B cell (primary cell): ENCODE measurements around the gene EGFLAM. TPM values are rescaled to one million over a fixed set of nuclear protein-coding genes. Genes with fewer than 3 reads are reported as not detected.

ENCODE experiments used
- ATAC-seq: fragments of 200-7000 bp; cut with Tn5 transposase; one replicate; pipeline ENCODE4 v1.10.0; 2021; ENCODE audit warnings: low read depth, mild to moderate bottlenecking, moderate number of reproducible peaks, moderate library complexity
- CTCF ChIA-PET: fragments of 350-600 bp; sonication (Branson Sonifier 250); formaldehyde crosslinking; loops from one replicate; lab custom pipeline; 2021; ENCODE audit warnings: antibody characterized with exemption, inconsistent platforms; lab: Charles Lee
- POLR2A ChIA-PET: fragments of 350-600 bp; sonication (Branson Sonifier 250); formaldehyde crosslinking; loops from one replicate; lab custom pipeline; 2021; ENCODE audit warnings: antibody characterized with exemption; lab: Charles Lee
- DNase-seq: peaks from one replicate; pipeline ENCODE4 v3.0.0; 2013
- H2AFZ ChIP-seq: 2 replicates; pipeline ENCODE4 v1.6.1; 2012; ENCODE audit warnings: mild to moderate bottlenecking, low read depth, low read length; ENCODE audit not compliant: insufficient read depth, poor library complexity, severe bottlenecking
- H3K27ac ChIP-seq, 2 donors: 1 replicate in 1 of 2; 2 replicates in 1 of 2; pipeline ENCODE4 v1.5.1; 2012 to 2013; ENCODE audit warnings: low read length in 2 of 2, mild to moderate bottlenecking in 2 of 2, moderate library complexity in 1 of 2
- H3K27me3 ChIP-seq, 4 experiments: fragments of 200-600 bp in 1 of 4; sonication (generic) in 1 of 4; replicated peaks in 1 of 4; 1 replicate in 2 of 4; 2 replicates in 2 of 4; pipeline versions ENCODE4 v1.6.1 to v1.7.0; 2013 to 2016; ENCODE audit warnings: low read length in 3 of 4, mild to moderate bottlenecking in 2 of 4, mixed read lengths in 1 of 4, moderate library complexity in 1 of 4; ENCODE audit not compliant: insufficient read depth in 4 of 4, control insufficient read depth in 3 of 4; ENCODE audit errors: control extremely low read depth in 1 of 4
- H3K36me3 ChIP-seq, 2 experiments: replicated peaks in 1 of 2; 1 replicate in 1 of 2; 2 replicates in 1 of 2; pipeline versions ENCODE4 v1.6.1 to v1.7.1; 2013; ENCODE audit warnings: low read length in 1 of 2; ENCODE audit not compliant: insufficient read depth in 2 of 2, control insufficient read depth in 1 of 2; ENCODE audit errors: control extremely low read depth in 1 of 2, extremely low read depth in 1 of 2
- H3K4me1 ChIP-seq, 2 donors: fragments of 200-600 bp in 1 of 2; sonication (generic) in 1 of 2; 1 replicate in 1 of 2; 2 replicates in 1 of 2; pipeline versions ENCODE4 v1.5.1 to v1.6.1; 2013 to 2017; ENCODE audit warnings: low read length in 2 of 2; ENCODE audit not compliant: control insufficient read depth in 2 of 2, insufficient read depth in 2 of 2
- H3K4me2 ChIP-seq: replicated peaks from 2 replicates; pipeline ENCODE3; 2012; ENCODE audit warnings: mild to moderate bottlenecking, low read depth, low read length; ENCODE audit not compliant: poor library complexity, severe bottlenecking
- H3K4me3 ChIP-seq, 5 experiments: fragments of 200-600 bp in 1 of 5; sonication (generic) in 1 of 5; 1 replicate in 3 of 5; 2 replicates in 2 of 5; pipeline versions ENCODE4 v1.5.1 to v1.7.0; 2011 to 2016; ENCODE audit warnings: low read length in 4 of 5, mild to moderate bottlenecking in 4 of 5, low read depth in 2 of 5, control low read depth in 1 of 5, moderate library complexity in 1 of 5; ENCODE audit not compliant: insufficient read depth in 1 of 5; ENCODE audit errors: control extremely low read depth in 1 of 5, extremely low read depth in 1 of 5
- H3K79me2 ChIP-seq: fragments of 200-600 bp; sonication (generic); one replicate; pipeline ENCODE4 v1.6.0; 2016; ENCODE audit warnings: low read length; ENCODE audit not compliant: control insufficient read depth, insufficient read depth
- H3K9ac ChIP-seq: fragments of 200-600 bp; sonication (generic); 2 replicates; pipeline ENCODE4 v1.6.1; 2017; ENCODE audit warnings: mild to moderate bottlenecking, low read length, moderate library complexity
- H3K9me3 ChIP-seq, 3 donors: one replicate each; pipeline versions ENCODE4 v1.6.1 to v1.7.1; 2013; ENCODE audit warnings: low read length in 2 of 3; ENCODE audit not compliant: control insufficient read depth in 2 of 3, insufficient read depth in 1 of 3; ENCODE audit errors: control extremely low read depth in 1 of 3
- H4K20me1 ChIP-seq: 2 replicates; pipeline ENCODE4 v1.6.0; 2012; ENCODE audit warnings: mild to moderate bottlenecking, low read length; ENCODE audit not compliant: insufficient read depth, control insufficient read depth, poor library complexity, severe bottlenecking
- H3K27ac Mint-ChIP-seq: one replicate; pipeline ENCODE4 v1.8.0; 2021; ENCODE audit warnings: mixed read lengths
- H3K27me3 Mint-ChIP-seq: one replicate; pipeline ENCODE4 v1.8.0; 2021; ENCODE audit warnings: mixed read lengths
- H3K4me1 Mint-ChIP-seq: one replicate; pipeline ENCODE4 v1.8.0; 2021; ENCODE audit warnings: mixed read lengths
- H3K4me3 Mint-ChIP-seq: one replicate; pipeline ENCODE4 v1.8.0; 2021; ENCODE audit warnings: mixed read lengths
- H3K9me3 Mint-ChIP-seq: one replicate; pipeline ENCODE4 v1.8.0; 2022; ENCODE audit warnings: mixed read lengths; ENCODE audit not compliant: insufficient read depth
- EZH2 ChIP-seq: IDR thresholded peaks from 2 replicates; pipeline ENCODE4 v1.6.1; 2012; ENCODE audit warnings: borderline replicate concordance, low read depth, mild to moderate bottlenecking, moderate library complexity, low read length; ENCODE audit not compliant: insufficient read depth, poor library complexity, severe bottlenecking
- WGBS: methylation state at CpG from one replicate; pipeline ENCODE4 v1.1.5; 2013; ENCODE audit warnings: missing lambda C conversion rate; ENCODE audit not compliant: insufficient coverage; 5-methylcytosine and 5-hydroxymethylcytosine counted together
- intact Hi-C: fragments of 100-400 bp; cut with micrococcal nuclease; formaldehyde crosslinking; loops from one replicate; pipeline ENCODE4 v1.10.0; 2022
- polyA plus RNA-seq: library from polyadenylated mRNA; depleted of rRNA; stranded (reverse); fragments of >200 nt; gene quantifications from 2 replicates; pipeline ENCODE4 v1.2.3, GENCODE V29; 2012
- total RNA-seq, 2 donors: library from RNA; stranded (reverse); fragments of 120-200 nt in 1 of 2; gene quantifications; 1 replicate in 1 of 2; 2 replicates in 1 of 2; pipeline versions ENCODE4 v1.2.3 to v1.2.4, GENCODE V29; 2013 to 2022
- TF ChIP-seq, protein P1 (sequence below): fragments of 200-600 bp; IDR thresholded peaks from one replicate; pipeline ENCODE4 v1.8.0; 2022; ENCODE audit warnings: antibody characterized with exemption, mild to moderate bottlenecking

EGFLAM gene
- total and polyA plus RNA-seq, 2 donors (not counting 1 experiment from before 2014, with no cell fraction given), result not detected

GRCh38 chr5:38297830-38298608 lies 39.7 kb downstream of the EGFLAM start:
- no peaks in the 10 kb centered on the region for H3K4me1 ChIP-seq
- no peaks in the 10 kb centered on the region for H3K36me3 ChIP-seq
- WGBS, result 50% methylated on average over 7 of the region's 8 CpGs
- H3K27me3 Mint-ChIP-seq, result peaks cover 5% of the 10 kb centered on the region
- no peak overlapping the region for H2AFZ ChIP-seq
- H3K4me2 ChIP-seq, result no peak overlapping the region
- H3K27ac Mint-ChIP-seq, result no peak overlapping the region
- ATAC-seq, result no peak
- no peak overlapping the region for H3K4me3 ChIP-seq
- H4K20me1 ChIP-seq, result no peaks in the 10 kb centered on the region
- no peak for DNase-seq
- no peak overlapping the region for H3K27ac ChIP-seq
- no peak overlapping the region for H3K4me3 Mint-ChIP-seq
- CTCF ChIA-PET, result no interaction called here
- no peak overlapping the region for H3K9ac ChIP-seq
- no peaks in the 10 kb centered on the region for H3K4me1 Mint-ChIP-seq
- intact Hi-C loops, result no loop called here
- H3K9me3 ChIP-seq, result no peaks in the 10 kb centered on the region
- POLR2A ChIA-PET, result no interaction called here
- no peak for TF ChIP-seq EZH2
- TF ChIP-seq, protein P1, sequence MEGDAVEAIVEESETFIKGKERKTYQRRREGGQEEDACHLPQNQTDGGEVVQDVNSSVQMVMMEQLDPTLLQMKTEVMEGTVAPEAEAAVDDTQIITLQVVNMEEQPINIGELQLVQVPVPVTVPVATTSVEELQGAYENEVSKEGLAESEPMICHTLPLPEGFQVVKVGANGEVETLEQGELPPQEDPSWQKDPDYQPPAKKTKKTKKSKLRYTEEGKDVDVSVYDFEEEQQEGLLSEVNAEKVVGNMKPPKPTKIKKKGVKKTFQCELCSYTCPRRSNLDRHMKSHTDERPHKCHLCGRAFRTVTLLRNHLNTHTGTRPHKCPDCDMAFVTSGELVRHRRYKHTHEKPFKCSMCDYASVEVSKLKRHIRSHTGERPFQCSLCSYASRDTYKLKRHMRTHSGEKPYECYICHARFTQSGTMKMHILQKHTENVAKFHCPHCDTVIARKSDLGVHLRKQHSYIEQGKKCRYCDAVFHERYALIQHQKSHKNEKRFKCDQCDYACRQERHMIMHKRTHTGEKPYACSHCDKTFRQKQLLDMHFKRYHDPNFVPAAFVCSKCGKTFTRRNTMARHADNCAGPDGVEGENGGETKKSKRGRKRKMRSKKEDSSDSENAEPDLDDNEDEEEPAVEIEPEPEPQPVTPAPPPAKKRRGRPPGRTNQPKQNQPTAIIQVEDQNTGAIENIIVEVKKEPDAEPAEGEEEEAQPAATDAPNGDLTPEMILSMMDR, result no peak
- peaks cover 2% of the 10 kb centered on the region for H3K9me3 Mint-ChIP-seq
- H3K27me3 ChIP-seq, result no peaks in the 10 kb centered on the region
- no peaks in the 10 kb centered on the region for H3K79me2 ChIP-seq

DNA sequence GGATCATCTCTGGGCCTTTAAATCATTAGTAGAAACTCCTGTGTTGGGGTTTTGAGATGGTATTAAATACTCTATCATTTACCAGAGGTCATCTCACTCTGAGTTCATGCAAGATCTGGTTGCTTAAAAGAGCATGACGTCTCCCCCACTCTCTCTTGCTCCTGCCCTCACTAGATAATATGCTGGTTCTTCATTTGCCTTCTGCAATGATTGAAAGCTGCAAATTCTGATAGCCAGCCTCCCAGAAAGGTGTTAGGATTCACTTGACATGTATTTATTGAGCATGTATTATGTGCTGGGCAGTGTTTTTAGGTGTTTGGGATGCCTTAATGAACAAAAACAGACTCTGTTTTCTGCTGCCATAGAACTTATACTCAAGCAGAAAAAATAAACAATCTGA lies 41.2 kb downstream of the EGFLAM start:
- H3K9me3 Mint-ChIP-seq, result peaks cover 8% of the 10 kb centered on the region
- Histone ChIP-seq H4K20me1 (no peaks in the 10 kb centered on the region), H3K27ac (no peak overlapping the region), H3K79me2 (no peaks in the 10 kb centered on the region), H3K36me3 (no peaks in the 10 kb centered on the region), H3K4me1 (no peaks in the 10 kb centered on the region), H3K4me2 (no peak overlapping the region), H3K9me3 (peaks cover 0 to 4% (median 0%) of the 10 kb centered on the region in 3 donors), H3K4me3 (no peak overlapping the region), H3K9ac (no peak overlapping the region), H3K27me3 (no peaks in the 10 kb centered on the region), H2AFZ (no peak overlapping the region)
- H3K27ac Mint-ChIP-seq, result no peak overlapping the region
- TF ChIP-seq, protein P1, result no peak
- TF ChIP-seq EZH2, result no peak
- no peak overlapping the region for H3K4me3 Mint-ChIP-seq
- ATAC-seq, result no peak
- ChIA-PET POLR2A (no interaction called here), CTCF (no interaction called here)
- intact Hi-C loops, result no loop called here
- peaks cover 5% of the 10 kb centered on the region for H3K27me3 Mint-ChIP-seq
- no peaks in the 10 kb centered on the region for H3K4me1 Mint-ChIP-seq
- 75% methylated on average over 1 of the region's 1 CpG for WGBS
- DNase-seq, result no peak
